ENCODE results near the gene VPS37D.
"Not testable (repeated sequence)": the region's sequence is repeated elsewhere in the genome, so short reads cannot be mapped to it uniquely, and the experiment has no call there.

VPS37D gene

DNA sequence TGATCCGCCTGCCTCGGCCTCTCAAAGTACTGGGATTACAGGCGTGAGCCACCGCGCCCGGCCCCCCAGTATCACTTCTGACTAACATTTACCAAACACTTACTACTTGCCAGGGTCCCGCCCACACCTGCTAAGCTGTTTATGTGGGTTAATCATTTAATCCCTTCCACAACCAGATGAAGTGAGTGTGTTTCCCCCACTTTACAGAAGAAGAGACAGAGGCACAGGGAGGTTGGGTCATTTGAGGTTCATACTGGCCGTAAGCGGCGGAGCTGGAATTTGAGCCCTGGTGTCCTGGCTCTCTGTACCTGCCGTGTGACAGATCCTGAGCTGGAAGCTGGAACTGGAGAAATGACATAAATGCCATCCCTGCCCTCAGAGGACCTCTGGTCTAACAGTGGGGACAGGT is 15.1 kb upstream of the VPS37D start:
- Histone ChIP-seq H4K20me1 (ENCODE audit: insufficient read depth) (no peaks in the 10 kb centered on the region), H3K27me3 (ENCODE audit: insufficient read depth, low read depth) (peaks cover 38% of the 10 kb centered on the region), H3K27ac (no peak overlapping the region), H3K36me3 (ENCODE audit: insufficient read depth) (no peaks in the 10 kb centered on the region), H3K4me3 (IDR thresholded peaks at IDR 0.05; ENCODE audit: insufficient read depth, low read depth, low read length) (no peak overlapping the region), H3K79me2 (ENCODE audit: insufficient read depth, low read depth) (no peaks in the 10 kb centered on the region), H3K4me2 (no peak overlapping the region), H2AFZ (ENCODE audit: low read depth) (no peak overlapping the region), H3K4me1 (ENCODE audit: low read depth, poor library complexity, severe bottlenecking) (no peaks in the 10 kb centered on the region), H3K9ac (no peak overlapping the region)
- TF ChIP-seq, protein P1, sequence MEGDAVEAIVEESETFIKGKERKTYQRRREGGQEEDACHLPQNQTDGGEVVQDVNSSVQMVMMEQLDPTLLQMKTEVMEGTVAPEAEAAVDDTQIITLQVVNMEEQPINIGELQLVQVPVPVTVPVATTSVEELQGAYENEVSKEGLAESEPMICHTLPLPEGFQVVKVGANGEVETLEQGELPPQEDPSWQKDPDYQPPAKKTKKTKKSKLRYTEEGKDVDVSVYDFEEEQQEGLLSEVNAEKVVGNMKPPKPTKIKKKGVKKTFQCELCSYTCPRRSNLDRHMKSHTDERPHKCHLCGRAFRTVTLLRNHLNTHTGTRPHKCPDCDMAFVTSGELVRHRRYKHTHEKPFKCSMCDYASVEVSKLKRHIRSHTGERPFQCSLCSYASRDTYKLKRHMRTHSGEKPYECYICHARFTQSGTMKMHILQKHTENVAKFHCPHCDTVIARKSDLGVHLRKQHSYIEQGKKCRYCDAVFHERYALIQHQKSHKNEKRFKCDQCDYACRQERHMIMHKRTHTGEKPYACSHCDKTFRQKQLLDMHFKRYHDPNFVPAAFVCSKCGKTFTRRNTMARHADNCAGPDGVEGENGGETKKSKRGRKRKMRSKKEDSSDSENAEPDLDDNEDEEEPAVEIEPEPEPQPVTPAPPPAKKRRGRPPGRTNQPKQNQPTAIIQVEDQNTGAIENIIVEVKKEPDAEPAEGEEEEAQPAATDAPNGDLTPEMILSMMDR (conservative IDR thresholded peaks at IDR 0.05; ENCODE audit: low read depth, low read length) = no peak

DNA sequence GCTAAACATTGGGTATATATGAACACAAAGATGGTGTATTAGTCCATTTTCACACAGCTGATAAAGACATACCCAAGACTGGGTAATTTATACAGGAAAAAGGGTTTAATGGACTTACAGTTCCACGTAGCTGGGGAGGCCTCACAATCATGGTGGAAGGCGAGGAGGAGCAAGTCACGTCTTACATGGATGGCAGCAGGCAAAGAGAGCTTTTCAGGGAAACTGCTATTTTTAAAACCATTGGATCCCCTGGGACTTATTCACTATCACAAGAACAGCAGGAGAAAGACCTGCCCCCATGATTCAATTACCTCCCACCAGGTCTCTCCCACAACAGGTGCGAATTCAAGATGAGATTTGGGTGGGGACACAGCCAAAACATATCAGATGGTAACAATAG is 12.3 kb upstream of the VPS37D start:
- H3K4me2 ChIP-seq; H4K20me1 ChIP-seq (ENCODE audit: insufficient read depth); H3K4me1 ChIP-seq (ENCODE audit: low read depth, poor library complexity, severe bottlenecking); H3K9ac ChIP-seq; H3K27ac ChIP-seq; H3K4me3 ChIP-seq (IDR thresholded peaks at IDR 0.05; ENCODE audit: insufficient read depth, low read depth, low read length); H2AFZ ChIP-seq (ENCODE audit: low read depth); H3K79me2 ChIP-seq (ENCODE audit: insufficient read depth, low read depth); H3K36me3 ChIP-seq (ENCODE audit: insufficient read depth): not testable (repeated sequence)
- H3K27me3 ChIP-seq (ENCODE audit: insufficient read depth, low read depth) = peaks cover 32% of the 10 kb centered on the region

DNA sequence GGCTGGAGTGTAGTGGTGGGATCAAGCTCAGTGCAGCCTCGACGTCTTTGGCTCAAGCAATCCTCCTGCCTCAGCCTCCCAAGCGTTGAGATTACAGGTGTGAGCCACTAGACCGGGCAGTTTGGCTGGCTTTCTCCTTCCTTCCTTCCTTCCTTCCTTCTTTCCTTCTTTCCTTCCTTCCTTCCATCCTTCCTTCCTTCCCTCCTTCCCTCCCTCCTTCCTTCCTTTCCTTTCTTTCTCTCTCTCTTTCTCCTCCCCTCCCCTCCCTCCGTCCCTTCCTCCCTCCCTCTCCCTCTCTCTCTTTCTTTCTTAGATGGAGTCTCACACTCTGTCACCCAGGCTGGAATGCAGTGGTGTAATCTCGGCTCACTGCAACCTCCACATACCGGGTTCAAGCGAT is 7.6 kb upstream of the VPS37D start:
- Histone ChIP-seq H3K4me1 (ENCODE audit: low read depth, poor library complexity, severe bottlenecking) (no peaks in the 10 kb centered on the region), H3K27ac (no peak overlapping the region), H3K27me3 (ENCODE audit: insufficient read depth, low read depth) (peaks cover 48% of the 10 kb centered on the region), H3K9ac (no peak overlapping the region), H3K79me2 (ENCODE audit: insufficient read depth, low read depth) (no peaks in the 10 kb centered on the region), H3K36me3 (ENCODE audit: insufficient read depth) (no peaks in the 10 kb centered on the region), H4K20me1 (ENCODE audit: insufficient read depth) (no peaks in the 10 kb centered on the region), H3K4me3 (IDR thresholded peaks at IDR 0.05; ENCODE audit: insufficient read depth, low read depth, low read length) (no peak overlapping the region), H3K4me2 (no peak overlapping the region), H2AFZ (ENCODE audit: low read depth) (peak overlapping the region; percentile 2; the same call in 1 of the 2 replicates)
- TF ChIP-seq, protein P1 (conservative IDR thresholded peaks at IDR 0.05; ENCODE audit: low read depth, low read length) = no peak

DNA sequence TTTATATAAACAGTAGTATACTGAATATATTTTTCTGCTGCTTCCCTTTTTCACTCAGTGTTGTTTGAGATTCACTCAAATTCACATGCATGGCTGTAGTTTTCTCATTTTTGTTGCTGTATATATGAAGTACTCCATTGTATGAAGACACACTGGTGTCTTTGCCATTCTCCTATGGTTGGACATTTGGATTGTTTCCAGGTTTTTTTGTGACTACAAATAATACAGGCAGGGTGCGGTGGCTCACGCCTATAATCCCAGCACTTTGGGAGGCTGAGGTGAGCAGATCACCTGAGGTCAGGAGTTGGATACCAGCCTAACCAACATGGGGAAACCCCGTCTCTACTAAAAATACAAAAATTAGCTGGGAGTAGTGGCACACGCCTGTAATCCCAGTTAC is 7.0 kb upstream of the VPS37D start:
- H3K4me2 ChIP-seq; H4K20me1 ChIP-seq (ENCODE audit: insufficient read depth); H3K27ac ChIP-seq; H3K4me1 ChIP-seq (ENCODE audit: low read depth, poor library complexity, severe bottlenecking); H3K79me2 ChIP-seq (ENCODE audit: insufficient read depth, low read depth); H3K9ac ChIP-seq; H3K36me3 ChIP-seq (ENCODE audit: insufficient read depth); H3K4me3 ChIP-seq (IDR thresholded peaks at IDR 0.05; ENCODE audit: insufficient read depth, low read depth, low read length): not testable (repeated sequence)
- peak overlapping the region; percentile 2; the same call in 1 of the 2 replicates for H2AFZ ChIP-seq (ENCODE audit: low read depth)
- H3K27me3 ChIP-seq (ENCODE audit: insufficient read depth, low read depth) = peaks cover 50% of the 10 kb centered on the region

DNA sequence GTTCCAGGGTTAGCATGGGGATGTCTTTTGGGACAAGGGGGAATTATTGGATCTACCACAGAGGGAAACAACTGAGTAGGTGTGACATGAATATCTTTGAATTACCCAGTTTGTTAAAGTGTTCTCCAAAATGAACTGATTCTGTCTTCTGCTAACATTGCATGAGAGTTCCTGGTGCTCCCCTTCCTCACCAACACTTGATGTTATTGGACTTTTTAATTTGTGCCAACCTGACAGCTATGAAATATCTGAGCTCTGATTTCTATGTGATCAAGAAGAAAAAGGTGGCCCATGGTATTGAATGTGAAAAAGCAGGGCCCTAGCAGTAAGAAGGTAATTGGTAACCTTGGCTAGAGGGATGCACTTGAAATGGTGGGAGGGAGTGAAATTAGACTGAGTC is 4.6 kb upstream of the VPS37D start:
- H3K27me3 ChIP-seq (ENCODE audit: insufficient read depth, low read depth) = peaks cover 59% of the 10 kb centered on the region
- no peaks in the 10 kb centered on the region for H4K20me1 ChIP-seq (ENCODE audit: insufficient read depth)
- H3K79me2 ChIP-seq (ENCODE audit: insufficient read depth, low read depth) = no peaks in the 10 kb centered on the region
- no peak overlapping the region for H3K9ac ChIP-seq
- H3K4me3 ChIP-seq (IDR thresholded peaks at IDR 0.05; ENCODE audit: insufficient read depth, low read depth, low read length) = no peak overlapping the region
- H3K4me1 ChIP-seq (ENCODE audit: low read depth, poor library complexity, severe bottlenecking) = peaks cover 3% of the 10 kb centered on the region
- no peak overlapping the region for H2AFZ ChIP-seq (ENCODE audit: low read depth)
- TF ChIP-seq, protein P1 (conservative IDR thresholded peaks at IDR 0.05; ENCODE audit: low read depth, low read length) = no peak
- no peak overlapping the region for H3K4me2 ChIP-seq
- no peak overlapping the region for H3K27ac ChIP-seq
- no peaks in the 10 kb centered on the region for H3K36me3 ChIP-seq (ENCODE audit: insufficient read depth)

Data from KMS-11 (cell line).